Measurements from ENCODE around the gene TGIF1. TPM values are rescaled to one million over a fixed set of nuclear protein-coding genes. Genes with fewer than 3 reads are reported as not detected.
"Not testable (repeated sequence)": the region's sequence is repeated elsewhere in the genome, so short reads cannot be mapped to it uniquely, and the experiment has no call there.

TGIF1 gene
- total RNA-seq, 2 donors from 2014 or later = 42.8 to 91.6 TPM

DNA sequence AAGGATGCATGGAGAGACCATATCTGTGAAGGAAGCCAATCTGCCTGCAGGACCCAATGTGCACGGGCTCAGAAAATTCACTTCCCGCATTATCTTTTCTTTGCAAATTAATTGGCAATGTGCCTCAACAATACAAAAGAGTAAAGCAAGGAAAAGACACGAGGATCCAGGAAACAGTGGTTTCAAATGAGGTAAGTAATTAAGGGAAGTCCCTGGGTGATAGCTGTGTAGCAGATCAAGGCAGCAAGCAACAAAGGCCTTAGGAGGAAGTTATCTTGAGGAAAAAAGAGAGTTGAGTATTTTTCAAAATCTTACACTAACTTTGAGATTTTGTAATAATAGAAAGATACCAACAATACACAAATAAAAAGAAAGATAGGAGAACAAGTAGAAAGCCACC is 44.3 kb upstream of the TGIF1 start:
- ATAC-seq (ENCODE audit: insufficient number of reproducible peaks, low FRiP score, low read depth) = no peak
- Histone ChIP-seq H3K9me3 (no peaks in the 10 kb centered on the region), H3K27me3 (replicated peaks; ENCODE audit: insufficient read depth) (no peaks in the 10 kb centered on the region), H3K4me1 (ENCODE audit: control insufficient read depth in 1 of 2, low read depth in 2 of 2) (no peaks in the 10 kb centered on the region), H3K27ac (no peak overlapping the region), H3K36me3 (no peaks in the 10 kb centered on the region), H3K4me3 (no peak overlapping the region)
- no peak for DNase-seq (ENCODE audit: low spot score)
- no peak for TF ChIP-seq CTCF (IDR thresholded peaks at IDR 0.05)

DNA sequence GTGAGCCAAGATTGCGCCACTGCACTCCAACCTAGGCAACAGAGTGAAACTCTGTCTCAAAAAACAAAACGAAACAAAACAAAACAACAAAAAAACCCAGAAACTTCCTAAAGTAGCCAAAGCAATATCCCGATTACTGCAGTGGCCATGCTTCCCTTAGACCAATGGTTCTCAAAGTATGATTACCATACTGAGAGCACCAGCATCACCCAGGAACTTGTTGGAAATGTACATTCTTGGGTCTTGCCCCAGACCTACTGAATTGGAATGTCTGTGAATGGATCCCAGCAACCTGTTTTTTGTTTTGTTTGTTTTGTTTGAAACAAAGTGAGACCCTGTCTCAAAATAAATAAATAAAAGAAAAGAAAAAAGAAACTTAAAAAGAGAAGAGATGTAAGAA is 41.9 kb upstream of the TGIF1 start:
- DNase-seq (ENCODE audit: low spot score) (no peak), ATAC-seq (ENCODE audit: insufficient number of reproducible peaks, low FRiP score, low read depth) (no peak)
- H3K4me3 ChIP-seq = no peak overlapping the region
- no peak overlapping the region for H3K27ac ChIP-seq
- no peak for TF ChIP-seq CTCF (IDR thresholded peaks at IDR 0.05)
- H3K36me3 ChIP-seq = no peaks in the 10 kb centered on the region
- H3K4me1 ChIP-seq (ENCODE audit: control insufficient read depth in 1 of 2, low read depth in 2 of 2) = no peaks in the 10 kb centered on the region
- H3K27me3 ChIP-seq (replicated peaks; ENCODE audit: insufficient read depth) = no peaks in the 10 kb centered on the region
- H3K9me3 ChIP-seq = no peaks in the 10 kb centered on the region

DNA sequence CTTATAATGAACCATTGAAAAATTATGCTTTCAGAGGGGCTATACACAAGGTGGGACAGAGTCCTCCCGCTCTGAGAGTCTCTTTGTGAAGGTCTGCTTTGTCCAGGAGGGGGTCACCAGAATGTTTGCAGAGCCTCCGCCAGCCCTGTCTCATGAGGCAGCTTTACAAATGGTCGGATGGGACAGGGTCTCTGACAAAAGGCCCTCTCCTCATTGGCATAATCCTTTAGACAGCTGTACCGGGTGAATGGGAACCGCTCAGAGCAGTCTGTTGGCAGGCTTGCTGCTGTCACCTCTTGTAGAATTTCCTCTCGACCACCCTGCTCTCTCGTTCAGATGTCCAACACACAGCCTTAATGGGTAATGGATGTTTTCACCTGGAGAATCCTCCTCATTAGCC is 40.2 kb upstream of the TGIF1 start:
- TF ChIP-seq CTCF (IDR thresholded peaks at IDR 0.05) = no peak
- H3K9me3 ChIP-seq = no peaks in the 10 kb centered on the region
- H3K27me3 ChIP-seq (replicated peaks; ENCODE audit: insufficient read depth) = no peaks in the 10 kb centered on the region
- ATAC-seq (ENCODE audit: insufficient number of reproducible peaks, low FRiP score, low read depth) (no peak), DNase-seq (ENCODE audit: low spot score) (no peak)
- H3K36me3 ChIP-seq = no peaks in the 10 kb centered on the region
- H3K4me3 ChIP-seq = no peak overlapping the region
- H3K4me1 ChIP-seq (ENCODE audit: control insufficient read depth in 1 of 2, low read depth in 2 of 2) = no peaks in the 10 kb centered on the region
- H3K27ac ChIP-seq = no peak overlapping the region

GRCh38 chr18:3410273-3410672 is 39.7 kb upstream of the TGIF1 start:
- Histone ChIP-seq H3K9me3 (no peaks in the 10 kb centered on the region), H3K4me3 (no peak overlapping the region), H3K27me3 (replicated peaks; ENCODE audit: insufficient read depth) (no peaks in the 10 kb centered on the region), H3K4me1 (ENCODE audit: control insufficient read depth in 1 of 2, low read depth in 2 of 2) (no peaks in the 10 kb centered on the region), H3K27ac (no peak overlapping the region), H3K36me3 (no peaks in the 10 kb centered on the region)
- TF ChIP-seq CTCF (IDR thresholded peaks at IDR 0.05) = no peak
- DNase-seq (ENCODE audit: low spot score) (no peak), ATAC-seq (ENCODE audit: insufficient number of reproducible peaks, low FRiP score, low read depth) (no peak)

DNA sequence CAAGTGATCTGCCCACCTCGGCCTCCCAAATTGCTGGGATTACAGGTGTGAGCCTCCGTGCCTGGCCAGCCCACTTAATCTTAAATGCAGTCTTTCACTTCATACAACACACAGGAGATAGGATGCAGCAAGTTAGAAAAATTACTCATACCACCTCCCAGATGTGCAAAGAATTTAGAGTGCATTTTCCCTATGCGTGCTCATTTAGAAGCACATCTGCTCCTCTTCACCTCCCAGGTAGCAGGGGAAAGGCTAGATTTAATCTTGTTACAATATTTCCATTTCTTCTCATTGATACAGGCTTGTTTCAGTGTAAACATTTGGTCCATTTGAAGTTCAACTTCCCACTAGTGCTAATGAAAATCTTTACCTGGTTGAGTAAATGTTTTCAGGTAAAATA is 39.1 kb upstream of the TGIF1 start:
- not testable (repeated sequence) for ATAC-seq (ENCODE audit: insufficient number of reproducible peaks, low FRiP score, low read depth)

GRCh38 chr18:3411327-3411726 is 38.6 kb upstream of the TGIF1 start:
- DNase-seq (ENCODE audit: low spot score) (no peak), ATAC-seq (ENCODE audit: insufficient number of reproducible peaks, low FRiP score, low read depth) (no peak)
- Histone ChIP-seq H3K36me3 (no peaks in the 10 kb centered on the region), H3K4me1 (ENCODE audit: control insufficient read depth in 1 of 2, low read depth in 2 of 2) (no peaks in the 10 kb centered on the region), H3K27me3 (replicated peaks; ENCODE audit: insufficient read depth) (no peaks in the 10 kb centered on the region), H3K27ac (no peak overlapping the region), H3K9me3 (no peaks in the 10 kb centered on the region), H3K4me3 (peak overlapping the region; percentile 63)
- no peak for TF ChIP-seq CTCF (IDR thresholded peaks at IDR 0.05)

More for the DNA sequence above, 39.1 kb upstream of the TGIF1 start:
- H3K4me1 ChIP-seq (ENCODE audit: control insufficient read depth in 1 of 2, low read depth in 2 of 2); DNase-seq (ENCODE audit: low spot score); H3K36me3 ChIP-seq; H3K27ac ChIP-seq; H3K27me3 ChIP-seq (replicated peaks; ENCODE audit: insufficient read depth); H3K4me3 ChIP-seq; H3K9me3 ChIP-seq: not testable (repeated sequence)

Data from thoracic aorta (tissue), 2 donors.